Ishikawa (cell line): Measurements from ENCODE around the gene S100A6.

Source experiments
- EP300 ChIP-seq: IDR thresholded peaks from 2 replicates; pipeline ENCODE4 v1.6.1; 2012; ENCODE audit warnings: borderline replicate concordance
- TAF1 ChIP-seq: IDR thresholded peaks from 2 replicates; pipeline ENCODE4 v1.6.1; 2012; ENCODE audit warnings: low read depth, mild to moderate bottlenecking
- TCF12 ChIP-seq: IDR thresholded peaks from 2 replicates; pipeline ENCODE4 v1.6.1; 2012; ENCODE audit warnings: low read depth
- YY1 ChIP-seq: IDR thresholded peaks from 2 replicates; pipeline ENCODE4 v1.6.1; 2012; ENCODE audit warnings: low read depth
- ZBTB7A ChIP-seq: IDR thresholded peaks from 2 replicates; pipeline ENCODE4 v1.6.1; 2012; ENCODE audit warnings: low read depth

GRCh38 chr1:153556348-153556747 is 20.6 kb upstream of the S100A6 start:
- TF ChIP-seq YY1 (no peak), ZBTB7A (no peak), TAF1 (no peak), EP300 (no peak), TCF12 (no peak)
